RKO (cell line): ENCODE data around the gene LPIN2.
"Not testable (repeated sequence)": the region's sequence is repeated elsewhere in the genome, so short reads cannot be mapped to it uniquely, and the experiment has no call there.

Experiments used
- DNase-seq: peaks from one replicate; pipeline ENCODE4 v3.0.0-alpha.2; 2016; ENCODE audit warnings: low spot score

Gene LPIN2

DNA sequence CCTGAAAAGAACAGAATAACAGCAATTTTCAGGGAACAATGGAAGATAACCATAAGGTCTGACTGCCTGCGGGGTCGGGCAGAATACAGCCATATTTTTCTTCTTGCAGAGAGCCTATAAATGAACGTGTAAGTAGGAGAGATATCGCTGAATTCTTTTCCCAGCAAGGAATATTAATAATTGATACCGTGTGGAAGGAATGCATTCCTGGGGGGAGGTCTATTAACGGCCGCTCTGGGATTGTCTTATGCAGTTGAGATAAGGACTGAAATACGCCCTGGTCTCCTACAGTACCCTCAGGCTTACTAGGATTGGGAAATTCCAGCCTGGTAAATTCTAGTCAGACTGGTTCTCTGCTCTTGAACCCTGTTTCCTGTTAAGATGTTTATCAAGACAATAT lies 9.2 kb downstream of the LPIN2 start:
- not testable (repeated sequence) for DNase-seq

DNA sequence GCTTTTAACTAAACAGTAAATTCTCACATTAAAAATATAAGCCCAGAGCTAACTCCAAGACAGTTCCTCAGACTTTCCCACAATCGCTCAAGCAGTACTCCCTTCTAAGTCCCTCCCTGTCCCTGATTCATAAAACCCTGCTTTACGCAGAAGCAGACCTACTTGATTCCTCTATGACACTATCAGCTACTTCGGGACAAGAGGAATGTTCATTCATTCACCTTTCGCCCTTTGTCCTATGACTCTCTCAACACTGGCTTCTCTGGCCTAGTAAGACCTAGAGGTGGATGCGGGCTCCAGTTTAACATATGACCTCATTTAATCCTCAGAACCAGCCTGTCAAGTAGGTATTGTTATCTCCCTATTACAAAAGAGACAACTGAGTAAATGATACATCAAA lies 10.2 kb downstream of the LPIN2 start:
- DNase-seq, result no peak

DNA sequence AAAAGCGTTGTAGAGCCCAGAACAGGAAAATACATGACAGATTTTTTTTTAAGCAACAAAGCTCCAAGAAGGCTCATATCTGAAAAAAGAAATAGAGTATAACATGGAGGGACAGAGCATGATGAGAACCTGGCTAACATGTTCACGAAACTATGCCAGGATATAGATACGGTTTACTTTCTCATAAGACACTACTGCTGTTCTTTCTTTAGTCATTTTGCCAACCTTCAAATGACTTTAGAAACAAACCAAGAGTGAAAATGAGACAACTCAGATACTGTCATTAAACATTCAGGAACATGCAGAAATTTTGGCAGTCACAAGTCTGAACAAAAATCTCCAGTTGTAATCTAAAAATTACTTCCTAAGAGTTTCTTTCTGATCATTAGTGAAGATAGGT lies 14.3 kb downstream of the LPIN2 start:
- no peak for DNase-seq

DNA sequence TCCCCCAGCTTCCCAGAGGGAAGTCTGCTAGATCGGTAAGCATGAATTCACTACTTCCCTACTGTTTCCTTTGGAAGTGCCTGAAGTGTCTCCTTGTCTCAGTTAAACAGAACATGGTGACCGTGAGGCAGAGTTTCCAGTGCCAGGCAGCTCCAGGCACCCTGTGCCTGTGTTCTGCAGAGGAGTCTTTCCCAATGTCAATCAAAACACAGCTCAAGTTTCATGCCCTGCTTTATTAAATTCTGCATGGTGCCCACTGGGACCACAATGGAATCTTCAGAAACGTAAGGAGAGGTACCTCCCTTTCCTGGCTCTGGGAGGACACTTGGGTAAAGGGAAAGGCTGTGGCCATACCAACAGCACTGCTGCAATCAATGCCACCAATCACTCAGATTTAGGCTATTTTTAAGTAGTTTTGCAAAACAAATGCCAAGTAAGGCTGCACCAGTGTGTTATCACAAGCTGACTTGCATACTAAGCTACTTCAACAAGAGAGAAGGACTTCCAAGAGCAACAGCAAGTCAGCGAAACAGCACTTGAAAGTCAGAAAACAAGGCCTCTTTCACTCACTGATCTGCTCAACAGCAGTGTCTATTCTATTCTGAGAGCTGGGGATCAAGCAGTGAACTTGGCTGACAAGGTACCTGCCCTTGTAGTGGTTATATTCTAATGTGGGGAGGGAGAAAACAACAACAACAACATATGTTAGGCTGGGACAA lies 14.9 kb downstream of the LPIN2 start:
- no peak for DNase-seq

DNA sequence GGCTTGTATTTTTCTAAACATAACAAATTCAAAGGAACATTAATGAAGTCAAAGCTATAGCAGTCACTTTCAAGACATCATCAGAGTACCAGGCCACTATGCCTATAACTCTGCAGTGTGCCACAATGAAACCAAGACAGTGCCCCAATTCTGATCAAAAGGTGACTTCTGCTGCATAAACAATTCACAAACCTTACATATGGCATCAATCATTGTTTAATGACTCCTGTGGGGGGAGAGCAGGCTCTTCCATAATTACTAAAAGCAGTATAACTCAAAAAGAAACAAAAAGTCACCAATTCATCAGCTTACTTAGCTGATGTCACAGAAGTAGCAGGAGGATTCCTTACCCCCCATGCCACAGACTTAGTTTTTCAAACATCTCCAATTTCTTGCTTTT lies 15.5 kb downstream of the LPIN2 start:
- no peak for DNase-seq

DNA sequence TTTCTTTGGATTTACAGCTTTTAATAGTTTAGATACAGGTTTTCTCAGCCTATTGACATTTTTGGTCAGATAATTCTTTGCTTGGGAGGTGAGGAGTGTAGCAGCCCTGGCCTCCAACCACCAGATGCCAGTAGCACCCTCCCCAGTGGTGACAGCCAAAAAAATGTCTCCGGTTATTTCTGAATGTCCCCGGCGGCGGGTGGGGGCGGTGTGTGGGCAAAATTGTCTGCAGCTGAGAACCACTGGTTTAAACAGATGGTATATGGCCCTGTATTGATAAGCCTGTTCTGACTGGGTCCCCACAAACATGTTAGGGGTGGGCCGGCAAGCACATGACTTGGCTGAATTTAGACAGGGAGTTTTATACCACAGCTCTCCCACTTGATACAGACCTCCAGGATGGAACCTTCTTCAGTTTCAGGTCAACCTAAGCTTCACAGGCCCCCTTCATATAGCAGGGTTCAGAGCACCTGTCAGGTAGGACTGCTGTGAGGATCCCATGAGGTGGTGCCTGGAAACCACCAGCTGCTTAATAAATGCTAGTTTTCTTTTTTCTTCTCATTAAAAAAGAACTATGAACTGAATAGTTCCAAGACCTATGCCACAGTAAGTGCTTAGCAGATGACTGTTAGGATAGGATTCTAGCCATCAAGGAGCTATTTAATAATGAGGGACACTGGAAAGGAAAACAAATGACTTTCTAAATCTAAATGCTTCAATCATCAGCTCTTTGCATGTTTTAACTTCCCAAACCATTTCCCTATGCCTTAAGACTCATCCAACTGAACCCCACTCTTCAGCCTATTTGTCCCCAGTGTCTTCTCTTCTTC lies 18.1 kb downstream of the LPIN2 start:
- DNase-seq, result no peak

DNA sequence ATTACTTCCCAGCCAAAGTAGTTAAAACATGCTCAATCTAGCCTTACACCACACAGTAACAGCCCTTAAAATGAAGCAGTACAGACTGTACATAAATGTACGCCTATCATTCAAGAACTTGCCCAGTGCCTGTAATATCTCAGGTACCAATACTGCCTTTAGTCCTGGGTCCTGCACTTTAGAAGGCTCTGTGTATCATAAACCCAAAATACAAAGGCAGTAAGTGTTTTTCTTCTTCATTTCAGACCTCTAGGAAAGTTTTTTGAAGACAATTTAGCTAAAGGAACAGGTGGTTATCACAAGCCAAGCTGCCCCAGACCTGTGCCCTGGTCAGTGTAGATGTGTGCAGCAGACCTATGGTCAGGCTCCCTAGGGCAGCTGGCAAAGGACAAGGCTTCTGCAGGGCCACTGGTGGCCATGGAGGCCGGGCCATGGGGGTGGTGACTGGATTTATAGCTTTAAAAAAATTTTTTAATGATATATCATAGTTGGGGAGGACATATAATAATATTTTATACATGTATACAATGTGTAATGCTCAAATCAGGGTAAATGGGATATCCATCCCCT lies 18.8 kb downstream of the LPIN2 start:
- DNase-seq, result no peak

DNA sequence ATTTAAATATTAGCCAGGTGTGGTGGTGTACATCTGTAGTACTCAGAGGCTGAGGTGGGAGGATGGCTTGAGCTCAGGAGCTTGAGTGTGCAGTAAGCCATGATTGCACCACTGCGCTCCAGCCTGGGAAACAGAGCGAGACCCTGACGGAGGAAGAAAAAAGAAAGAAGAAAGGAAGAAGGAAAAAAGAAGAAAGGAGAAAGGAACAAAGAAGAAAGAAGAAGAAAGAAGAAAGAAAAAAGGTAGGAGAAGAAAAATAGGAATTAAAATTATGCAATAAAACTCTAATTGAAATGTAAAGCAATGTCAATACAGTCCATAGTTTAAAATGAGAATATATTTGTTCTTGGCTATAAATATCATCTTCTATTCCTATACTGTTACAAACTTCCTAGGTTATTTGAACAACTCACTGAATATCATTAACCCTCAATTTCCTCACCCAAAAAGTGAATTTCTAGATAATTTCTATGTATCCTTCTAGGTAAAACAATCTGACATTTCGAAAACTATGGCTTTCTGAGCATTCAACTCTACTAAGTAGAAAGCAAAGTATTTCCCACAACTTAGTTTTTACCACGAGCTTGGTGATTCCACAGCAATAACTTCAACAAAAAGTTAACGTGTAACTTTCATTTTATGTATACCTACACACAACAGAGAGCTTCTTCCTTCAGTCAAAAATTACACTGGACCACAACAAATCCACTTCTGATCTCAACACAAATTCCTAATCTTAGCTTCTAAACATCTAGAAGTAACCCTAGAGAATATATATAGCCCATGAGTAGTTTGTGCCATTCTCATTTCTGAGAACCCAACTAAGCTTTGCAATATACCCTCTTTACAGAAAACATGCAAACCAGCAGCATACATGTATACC lies 19.7 kb downstream of the LPIN2 start:
- DNase-seq, result no peak

DNA sequence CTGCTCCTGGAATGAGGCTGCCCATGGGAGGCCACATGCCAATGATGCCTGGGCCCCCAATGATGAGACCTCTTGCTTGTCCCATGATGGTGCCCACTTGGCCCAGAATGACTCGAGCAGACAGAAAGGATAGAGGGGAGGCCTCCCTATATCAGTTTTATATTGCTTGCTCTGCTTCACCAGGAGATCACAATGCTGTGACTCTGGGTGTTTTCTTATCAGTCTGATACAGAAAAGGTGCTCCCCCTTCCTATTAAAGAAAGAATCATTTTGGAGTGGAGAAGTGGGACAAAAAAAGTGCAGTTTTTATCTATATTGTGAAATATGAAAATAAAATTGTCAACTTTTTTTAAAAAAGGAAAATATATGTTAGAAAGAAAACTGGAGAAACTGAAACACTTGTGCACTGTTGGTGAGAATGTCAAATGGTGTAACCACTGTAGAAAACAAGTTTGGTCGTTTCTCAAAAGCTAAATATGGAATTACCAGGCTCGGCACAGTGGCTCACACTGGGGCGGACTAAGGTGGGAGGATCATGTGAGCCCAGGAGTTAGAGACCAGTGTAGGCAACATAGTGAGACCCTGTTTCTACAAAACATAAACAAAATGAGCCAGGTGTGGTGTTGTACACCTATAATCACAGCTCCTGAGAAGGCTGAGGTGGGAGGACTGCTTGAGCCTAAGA lies 21.8 kb downstream of the LPIN2 start:
- DNase-seq, result no peak

DNA sequence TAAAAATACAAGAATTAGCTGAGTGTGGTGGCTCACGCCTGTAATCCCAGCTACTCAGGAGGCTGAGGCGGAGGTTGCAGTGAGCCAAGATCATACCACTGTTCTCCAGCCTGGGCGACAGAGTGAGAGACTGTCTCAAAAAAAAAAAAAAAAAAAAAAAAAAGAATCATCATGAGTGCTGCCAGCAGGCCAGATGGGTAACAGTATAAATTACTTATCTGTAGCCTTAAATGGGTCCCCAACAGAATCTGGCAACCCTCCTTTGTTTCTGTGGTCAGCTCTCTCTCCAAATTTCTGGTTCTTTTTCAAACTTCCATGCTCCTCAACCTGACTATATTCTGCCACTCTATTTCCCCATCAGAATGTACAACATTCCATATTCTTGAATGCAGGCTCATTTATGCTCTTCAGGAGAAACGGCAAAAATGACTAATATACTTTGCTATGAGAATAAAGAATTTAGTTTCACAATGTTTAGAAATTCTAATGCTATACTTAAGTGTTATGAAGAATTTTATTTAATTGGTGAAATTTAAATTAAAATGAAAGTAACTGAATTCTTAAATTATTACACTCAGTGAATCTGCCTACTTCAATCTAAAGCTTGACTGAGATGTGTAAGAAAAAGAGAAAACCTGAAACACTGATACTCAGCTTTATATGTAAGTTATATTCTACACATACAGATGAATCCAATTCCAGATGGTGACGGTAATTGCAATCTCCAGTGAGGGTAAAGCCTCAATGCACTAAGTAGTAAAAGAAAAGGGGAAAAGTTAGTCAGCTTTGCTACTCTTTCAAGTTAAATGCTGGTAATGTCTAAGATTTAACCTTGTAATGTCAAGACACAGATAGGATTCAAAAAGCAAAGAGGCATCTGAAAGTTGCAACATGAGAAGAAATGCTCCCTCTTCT lies 24.8 kb downstream of the LPIN2 start:
- no peak for DNase-seq

DNA sequence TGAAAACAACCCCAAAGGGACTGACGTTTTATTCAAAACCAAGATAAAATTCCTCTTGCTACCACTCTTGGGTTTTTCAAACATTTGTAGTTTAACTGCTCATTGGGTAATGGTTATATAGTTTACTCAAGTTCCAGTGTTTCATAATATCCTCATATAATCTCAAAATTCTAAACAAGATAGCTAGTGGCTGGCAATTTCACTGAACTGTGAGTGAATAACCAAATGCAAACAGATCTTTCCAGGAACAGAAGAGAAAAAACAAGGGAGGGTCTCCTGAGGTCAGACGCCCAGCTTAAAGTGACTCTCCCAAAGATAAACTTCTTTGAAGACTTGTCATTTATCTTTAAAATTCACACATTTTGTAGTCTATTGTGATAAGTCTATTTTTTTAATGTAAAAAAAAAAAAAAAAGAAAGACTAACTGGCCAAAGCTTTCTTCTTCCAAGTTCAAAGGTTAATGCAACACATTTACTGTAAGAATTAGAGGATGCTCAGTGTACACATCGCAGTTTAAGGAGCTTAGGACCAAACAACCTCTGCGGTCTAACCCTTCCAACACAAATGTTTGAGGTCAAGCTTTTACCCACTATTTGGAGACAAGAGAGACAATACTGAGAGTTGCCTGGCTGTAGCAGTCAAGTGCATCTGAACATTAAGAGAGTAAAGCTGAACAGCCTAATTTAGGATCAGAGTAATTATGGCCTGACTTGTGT lies 26.6 kb downstream of the LPIN2 start:
- DNase-seq, result no peak

DNA sequence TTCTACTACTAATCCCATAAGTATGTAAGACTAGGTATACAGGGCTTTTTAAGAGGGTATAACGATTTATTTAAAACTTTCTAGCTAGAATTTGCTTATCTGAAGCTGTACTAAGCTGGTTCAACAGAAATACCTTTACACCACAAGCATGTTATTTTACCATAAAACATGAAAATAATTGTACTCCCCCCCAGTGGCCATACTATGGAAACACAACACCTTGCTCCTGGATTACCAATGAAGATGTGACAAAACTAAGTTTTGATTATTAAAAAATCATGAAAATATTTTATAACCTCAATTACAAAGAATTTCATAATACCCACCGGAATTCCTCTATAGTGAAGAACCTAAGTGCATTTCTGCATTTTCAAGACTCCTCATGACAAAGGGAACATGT lies 27.3 kb downstream of the LPIN2 start:
- DNase-seq, result peak; percentile 26

DNA sequence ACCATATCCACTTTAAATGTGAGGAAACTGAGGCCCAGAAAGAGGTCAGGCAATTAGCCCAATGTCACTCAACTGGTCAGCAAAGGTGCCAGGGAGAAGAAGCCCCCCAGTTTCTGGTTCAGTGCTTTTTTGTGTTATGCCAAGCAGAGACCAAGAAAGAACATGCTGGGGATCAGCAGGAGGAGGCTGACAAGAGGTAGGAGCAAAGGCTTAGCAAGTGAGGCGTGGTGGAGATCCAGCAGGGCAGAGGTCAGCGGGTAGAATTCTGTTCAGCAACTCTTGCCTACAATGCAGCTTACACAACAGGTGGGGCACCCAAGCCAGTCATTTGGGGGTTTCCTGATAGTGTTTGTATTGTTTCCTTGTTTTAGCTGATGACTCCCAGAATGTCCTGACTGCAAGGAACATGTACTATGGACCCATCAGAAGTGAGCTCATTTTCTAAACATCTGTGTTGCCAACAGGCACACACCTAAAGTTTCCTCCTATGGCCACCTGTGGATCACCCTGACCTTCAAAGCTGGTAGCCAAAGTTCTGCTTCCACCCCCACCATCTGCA lies 28.2 kb downstream of the LPIN2 start:
- DNase-seq, result no peak

DNA sequence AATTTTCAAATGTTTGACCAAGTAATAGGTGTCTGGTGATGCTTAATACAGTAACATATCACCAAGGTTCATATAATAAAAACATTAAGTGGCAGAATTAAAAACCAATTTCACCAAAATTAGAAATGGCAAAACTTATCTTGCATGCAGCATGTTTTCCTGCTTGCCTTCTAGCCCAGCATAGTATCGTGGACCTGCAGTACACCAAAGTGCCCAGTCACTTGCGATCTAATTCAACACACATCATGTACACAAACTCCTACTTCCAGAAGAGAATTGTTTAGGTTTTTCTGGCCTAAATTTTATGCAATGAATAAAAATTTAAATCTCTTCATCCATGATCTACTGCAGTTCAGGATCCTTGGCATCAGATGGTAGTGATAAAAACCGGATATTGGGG lies 28.9 kb downstream of the LPIN2 start:
- DNase-seq, result no peak

DNA sequence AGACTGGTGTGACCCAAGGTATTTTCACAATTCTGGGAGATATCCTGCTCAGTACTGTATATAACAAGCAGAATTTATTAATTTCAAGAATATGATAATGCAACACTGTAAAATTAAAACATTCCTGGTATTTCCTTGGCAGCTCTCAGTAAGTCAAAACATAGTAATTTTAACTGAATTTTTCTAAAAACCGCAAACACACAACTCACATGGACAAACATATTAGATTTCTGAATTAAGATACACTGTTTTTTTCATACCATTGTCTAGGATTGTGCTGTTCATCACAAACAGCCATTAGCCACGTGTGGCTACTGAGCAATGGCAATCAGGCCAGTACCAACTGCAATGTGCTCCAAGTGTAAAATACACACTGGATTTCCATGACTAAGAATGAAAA lies 29.6 kb downstream of the LPIN2 start:
- no peak for DNase-seq

DNA sequence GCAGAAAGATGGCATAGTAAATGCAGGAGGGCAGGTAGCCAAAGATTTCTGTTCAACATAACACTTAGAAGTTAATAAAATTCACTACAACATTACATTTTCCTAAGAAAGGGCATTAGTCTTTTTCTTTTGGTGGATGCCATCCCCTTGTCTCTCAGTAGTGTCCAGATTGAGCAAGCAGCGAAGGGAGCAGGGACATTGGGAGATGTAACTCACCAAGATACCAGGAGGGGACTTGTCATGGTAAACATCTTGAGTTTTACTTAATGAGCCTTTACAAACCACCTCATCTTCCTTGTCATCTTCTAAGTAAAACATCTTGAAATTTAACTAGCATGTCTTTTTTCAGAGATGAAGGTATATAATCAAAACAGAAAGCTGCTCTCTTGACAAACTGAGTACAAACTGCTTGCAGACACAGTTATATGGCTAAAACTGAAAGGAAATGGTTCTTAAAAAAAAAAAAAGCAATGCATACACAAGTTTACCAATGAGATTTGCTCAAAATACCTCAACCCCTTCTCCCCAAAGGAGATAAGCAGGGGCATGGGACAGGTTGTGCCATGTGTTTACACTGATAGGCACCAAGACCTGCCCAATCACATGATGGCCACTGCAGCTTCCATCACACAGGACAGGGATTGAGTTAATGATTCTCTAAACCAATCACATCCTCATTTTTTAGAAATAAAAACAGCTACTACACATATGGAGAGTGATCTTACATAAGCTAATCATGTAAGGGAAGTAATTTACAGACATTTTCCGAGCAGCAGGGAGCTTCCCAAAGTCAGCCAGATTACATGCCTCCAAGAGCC lies 30.3 kb downstream of the LPIN2 start:
- DNase-seq, result no peak

DNA sequence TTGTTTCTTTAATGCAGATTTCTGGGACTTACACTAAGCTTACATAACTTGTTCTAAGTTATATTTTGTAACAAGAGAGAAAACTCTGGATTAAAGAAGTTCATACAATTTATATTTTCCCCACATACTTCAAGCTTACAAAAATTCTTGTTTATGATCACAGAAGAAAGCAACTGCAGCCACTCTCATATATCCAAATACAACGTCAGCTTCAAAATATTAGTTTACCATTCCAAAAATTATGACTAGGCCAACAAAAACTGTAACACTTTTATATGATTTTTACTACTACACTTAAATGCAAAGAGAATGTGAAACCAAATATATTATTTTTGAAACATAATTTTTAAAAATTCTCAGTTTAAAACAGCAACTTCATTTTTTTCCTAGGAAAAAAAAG lies 30.9 kb downstream of the LPIN2 start:
- DNase-seq, result no peak

DNA sequence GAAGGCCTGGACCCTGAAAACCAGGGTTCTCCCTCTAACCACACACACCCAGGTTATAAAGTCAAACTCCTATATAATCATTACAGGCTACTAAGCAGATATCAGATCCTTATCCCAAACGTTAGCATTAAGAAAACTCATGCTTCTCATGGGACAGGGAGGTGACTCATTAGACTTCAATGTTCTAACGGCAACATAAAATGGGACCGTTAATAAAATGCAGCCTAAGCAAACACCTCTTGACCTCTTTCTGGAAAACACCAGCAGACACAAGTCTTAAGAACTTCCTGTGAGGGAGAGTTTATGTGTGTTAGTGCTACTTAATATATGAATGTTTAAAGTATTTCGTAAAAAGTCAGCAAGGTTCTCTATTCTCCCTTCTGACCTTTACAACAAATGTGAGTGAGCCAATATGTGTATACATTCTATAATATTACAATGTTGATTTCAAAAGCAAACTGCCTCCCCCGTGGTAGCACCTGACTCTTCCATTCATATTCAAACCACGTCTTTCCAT lies 31.7 kb downstream of the LPIN2 start:
- DNase-seq, result peak; percentile 44
